Liver (tissue), 9 donors: ENCODE measurements around the gene SIAH2. TPM values are rescaled to one million over a fixed set of nuclear protein-coding genes. Genes with fewer than 3 reads are reported as not detected.

Source experiments
- DNase-seq: peaks from one replicate; pipeline ENCODE4 v3.0.0-alpha.2; 2017; ENCODE audit warnings: low spot score
- H3K27ac ChIP-seq, 2 donors: one replicate each; pipeline ENCODE4 v1.7.0; 2013; ENCODE audit warnings: inconsistent platforms in 2 of 2, low read length in 2 of 2, control low read depth in 1 of 2, low read depth in 1 of 2, mild to moderate bottlenecking in 1 of 2
- H3K27me3 ChIP-seq, 4 donors: one replicate each; pipeline versions ENCODE4 v1.6.1 to v1.7.0; 2013; ENCODE audit warnings: low read length in 3 of 4, inconsistent platforms in 1 of 4, mild to moderate bottlenecking in 1 of 4, moderate library complexity in 1 of 4; ENCODE audit not compliant: control insufficient read depth in 4 of 4, insufficient read depth in 4 of 4
- H3K36me3 ChIP-seq, 4 donors: one replicate each; pipeline versions ENCODE4 v1.6.1 to v1.7.0; 2013; ENCODE audit warnings: low read length in 3 of 4, mild to moderate bottlenecking in 3 of 4, low read depth in 1 of 4, moderate library complexity in 1 of 4; ENCODE audit not compliant: control insufficient read depth in 4 of 4, insufficient read depth in 3 of 4
- H3K4me1 ChIP-seq, 4 donors: one replicate each; pipeline versions ENCODE4 v1.6.1 to v1.7.0; 2013; ENCODE audit warnings: low read length in 3 of 4, mild to moderate bottlenecking in 3 of 4, moderate library complexity in 1 of 4; ENCODE audit not compliant: control insufficient read depth in 4 of 4, insufficient read depth in 4 of 4
- H3K4me3 ChIP-seq, 3 donors: one replicate each; pipeline versions ENCODE4 v1.6.1 to v1.7.0; 2013; ENCODE audit warnings: low read length in 3 of 3, control low read depth in 1 of 3, low read depth in 1 of 3, mild to moderate bottlenecking in 1 of 3
- H3K9ac ChIP-seq, 2 donors: one replicate each; pipeline ENCODE4 v1.7.0; 2013; ENCODE audit warnings: low read length in 2 of 2, mild to moderate bottlenecking in 2 of 2, moderate library complexity in 2 of 2, control low read depth in 1 of 2, low read depth in 1 of 2
- H3K9me3 ChIP-seq, 4 donors: one replicate each; pipeline versions ENCODE4 v1.6.1 to v1.7.0; 2013; ENCODE audit warnings: low read length in 3 of 4; ENCODE audit not compliant: control insufficient read depth in 4 of 4
- EGR1 ChIP-seq, 2 donors: IDR thresholded peaks; 2 replicates each; pipeline ENCODE4 v1.6.1; 2016 to 2018; ENCODE audit warnings: antibody characterized with exemption in 2 of 2, low read depth in 2 of 2
- FOXA1 ChIP-seq: IDR thresholded peaks from 2 replicates; pipeline ENCODE4 v1.6.1; 2016; ENCODE audit warnings: antibody characterized with exemption
- FOXA2 ChIP-seq: IDR thresholded peaks from 2 replicates; pipeline ENCODE4 v1.6.1; 2016; ENCODE audit warnings: antibody characterized with exemption
- GABPA ChIP-seq, 2 donors: IDR thresholded peaks in 1 of 2; conservative IDR thresholded peaks in 1 of 2; 2 replicates each; pipeline ENCODE4 v1.6.1; 2016; ENCODE audit warnings: antibody characterized with exemption in 2 of 2, mild to moderate bottlenecking in 1 of 2, moderate library complexity in 1 of 2
- HNF4A ChIP-seq, 2 donors: conservative IDR thresholded peaks; 2 replicates each; pipeline ENCODE4 v1.6.1; 2016; ENCODE audit warnings: antibody characterized with exemption in 2 of 2, mild to moderate bottlenecking in 2 of 2
- HNF4G ChIP-seq: IDR thresholded peaks from 2 replicates; pipeline ENCODE4 v1.6.1; 2016; ENCODE audit warnings: antibody characterized with exemption
- JUND ChIP-seq, 2 donors: IDR thresholded peaks; 2 replicates each; pipeline ENCODE4 v1.6.1; 2016; ENCODE audit warnings: antibody characterized with exemption in 2 of 2
- NR2F2 ChIP-seq: IDR thresholded peaks from 2 replicates; pipeline ENCODE4 v1.6.1; 2016; ENCODE audit warnings: antibody characterized with exemption
- RAD21 ChIP-seq, 2 donors: IDR thresholded peaks; 2 replicates each; pipeline ENCODE4 v1.6.1; 2016; ENCODE audit warnings: antibody characterized with exemption in 2 of 2, mild to moderate bottlenecking in 2 of 2
- RXRA ChIP-seq, 2 donors: IDR thresholded peaks; 2 replicates each; pipeline ENCODE4 v1.6.1; 2017 to 2018; ENCODE audit warnings: antibody characterized with exemption in 2 of 2, mild to moderate bottlenecking in 1 of 2
- SP1 ChIP-seq: IDR thresholded peaks from 2 replicates; pipeline ENCODE4 v1.6.1; 2018; ENCODE audit warnings: antibody characterized with exemption, mild to moderate bottlenecking
- TAF1 ChIP-seq: conservative IDR thresholded peaks from 2 replicates; pipeline ENCODE4 v1.6.1; 2016; ENCODE audit warnings: antibody characterized with exemption, mild to moderate bottlenecking
- YY1 ChIP-seq: IDR thresholded peaks from 2 replicates; pipeline ENCODE4 v1.6.1; 2016; ENCODE audit warnings: antibody characterized with exemption, mild to moderate bottlenecking
- WGBS: extraction: QIAGEN DNeasy Blood & Tissue Kit; methylation state at CpG from one replicate; pipeline ENCODE4 v1.1.7; 2013; 5-methylcytosine and 5-hydroxymethylcytosine counted together
- polyA plus RNA-seq, 2 donors: library from polyadenylated mRNA; stranded (reverse) in 1 of 2; unstranded in 1 of 2; fragments of 200-250 nt in 1 of 2; fragments of >200 nt in 1 of 2; fragmentation: Nextera tagmentation in 1 of 2; extraction: Ambion mirVana in 1 of 2; gene quantifications; one replicate each; pipeline versions ENCODE4 v1.2.1 to v1.2.3, GENCODE V29; 2013 to 2015
- total RNA-seq, 2 donors: library from RNA; depleted of rRNA; stranded (reverse); fragments of >200 nt; gene quantifications; one replicate each; pipeline ENCODE4 v1.2.3, GENCODE V29; 2014
- TF ChIP-seq, protein P1 (sequence below): IDR thresholded peaks from 2 replicates; pipeline ENCODE4 v1.6.1; 2016; ENCODE audit warnings: antibody characterized with exemption
- TF ChIP-seq, protein P2 (sequence below): IDR thresholded peaks from 2 replicates; pipeline ENCODE4 v1.6.1; 2016; ENCODE audit warnings: antibody characterized with exemption, mild to moderate bottlenecking
- TF ChIP-seq, protein P3 (sequence below): IDR thresholded peaks from 2 replicates; pipeline ENCODE4 v1.6.1; 2016; ENCODE audit warnings: antibody characterized with exemption
- TF ChIP-seq, protein P4 (sequence below): fragments of 150-350 bp; IDR thresholded peaks from 2 replicates; pipeline ENCODE4 v1.5.1; 2017; ENCODE audit warnings: improper control_type of control experiment, low read depth, low read length; ENCODE audit not compliant: missing input control
- TF ChIP-seq, protein P5 (sequence below): IDR thresholded peaks from 2 replicates; pipeline ENCODE4 v1.6.1; 2016; ENCODE audit warnings: antibody characterized with exemption
- donor health status: healthy.
- donor health status: healthy.
- donor health status: healthy.
- donor health status: healthy.
- donor health status: healthy.

Gene SIAH2
- total and polyA plus RNA-seq, 4 donors = 12.1 to 104 (median 20.3) TPM

DNA sequence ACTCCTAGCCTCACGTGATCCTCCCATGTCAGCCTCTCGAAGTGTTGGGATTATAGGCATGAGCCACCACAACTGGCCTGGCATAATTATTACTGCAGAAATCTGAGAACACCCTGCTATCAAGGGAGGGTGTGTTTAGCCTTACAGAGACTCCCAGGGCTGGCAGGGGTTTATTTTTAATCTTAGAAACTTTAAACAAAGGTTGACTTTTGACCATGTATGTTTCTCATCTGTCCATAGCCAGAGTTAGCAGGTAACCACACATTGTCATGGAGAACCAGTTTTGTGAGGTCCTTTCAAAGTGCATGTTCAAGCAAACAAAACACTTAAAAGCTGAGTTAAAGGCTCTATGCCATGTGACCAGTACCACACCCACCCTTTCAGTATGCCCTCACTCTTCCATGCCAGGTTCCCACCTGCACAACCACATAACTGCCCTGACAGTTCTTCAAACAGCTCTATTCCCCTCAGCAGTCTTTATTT, 11.1 kb downstream of the SIAH2 start:
- peaks cover 15 to 84% (median 66%) of the 10 kb centered on the region in 4 donors for H3K4me1 ChIP-seq
- 58% methylated on average over 2 of the region's 2 CpGs for WGBS

DNA sequence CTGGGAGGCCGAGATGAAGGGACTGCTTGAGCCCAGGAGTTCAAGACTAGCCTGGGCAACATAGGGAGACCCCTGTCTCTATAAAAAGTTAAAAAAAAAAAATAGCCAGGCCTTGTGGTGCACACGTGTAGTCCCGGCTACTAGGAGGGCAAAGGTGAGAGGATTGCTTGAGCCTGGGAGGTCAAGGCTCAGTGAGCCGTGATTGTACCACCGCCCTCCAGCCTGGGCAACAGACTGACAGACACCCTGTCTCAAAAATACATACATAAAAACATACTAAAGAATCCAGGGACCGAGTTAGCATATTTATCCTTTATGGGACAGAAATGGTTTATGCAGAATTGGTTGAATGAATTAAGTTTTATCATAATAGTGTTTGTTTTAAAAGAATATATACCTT, 13.7 kb downstream of the SIAH2 start:
- DNase-seq = peak; percentile 34
- WGBS = 39% methylated on average over 6 of the region's 6 CpGs
- Histone ChIP-seq H3K27ac (peak overlapping the region; percentile 55 to 67), H3K4me1 (peaks cover 12 to 91% (median 73%) of the 10 kb centered on the region in 4 donors), H3K9me3 (no peaks in the 10 kb centered on the region), H3K27me3 (no peaks in the 10 kb centered on the region), H3K4me3 (no peak overlapping the region), H3K36me3 (no peaks in the 10 kb centered on the region), H3K9ac (peak overlapping the region in 1 of 2 donors; percentile 38)
- TF ChIP-seq TAF1 (no peak), GABPA (IDR thresholded peaks at IDR 0.05 in 1 of 2, conservative IDR thresholded peaks at IDR 0.05 in 1 of 2) (no peak), FOXA1 (no peak), EGR1 (IDR thresholded peaks at IDR 0.05; ENCODE audit: low read depth in 2 of 2) (no peak), SP1 (peak; percentile 28), HNF4G (no peak), RXRA (IDR thresholded peaks at IDR 0.05) (peak; percentile 84 to 85), RAD21 (IDR thresholded peaks at IDR 0.05) (peak in 1 of 2 donors; percentile 4), FOXA2 (no peak), NR2F2 (peak; percentile 47), JUND (IDR thresholded peaks at IDR 0.05) (no peak), YY1 (no peak), HNF4A (conservative IDR thresholded peaks at IDR 0.05) (peak; percentile 71 to 77)
- TF ChIP-seq, protein P1, sequence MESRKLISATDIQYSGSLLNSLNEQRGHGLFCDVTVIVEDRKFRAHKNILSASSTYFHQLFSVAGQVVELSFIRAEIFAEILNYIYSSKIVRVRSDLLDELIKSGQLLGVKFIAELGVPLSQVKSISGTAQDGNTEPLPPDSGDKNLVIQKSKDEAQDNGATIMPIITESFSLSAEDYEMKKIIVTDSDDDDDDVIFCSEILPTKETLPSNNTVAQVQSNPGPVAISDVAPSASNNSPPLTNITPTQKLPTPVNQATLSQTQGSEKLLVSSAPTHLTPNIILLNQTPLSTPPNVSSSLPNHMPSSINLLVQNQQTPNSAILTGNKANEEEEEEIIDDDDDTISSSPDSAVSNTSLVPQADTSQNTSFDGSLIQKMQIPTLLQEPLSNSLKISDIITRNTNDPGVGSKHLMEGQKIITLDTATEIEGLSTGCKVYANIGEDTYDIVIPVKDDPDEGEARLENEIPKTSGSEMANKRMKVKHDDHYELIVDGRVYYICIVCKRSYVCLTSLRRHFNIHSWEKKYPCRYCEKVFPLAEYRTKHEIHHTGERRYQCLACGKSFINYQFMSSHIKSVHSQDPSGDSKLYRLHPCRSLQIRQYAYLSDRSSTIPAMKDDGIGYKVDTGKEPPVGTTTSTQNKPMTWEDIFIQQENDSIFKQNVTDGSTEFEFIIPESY = no peak
- TF ChIP-seq, protein P2, sequence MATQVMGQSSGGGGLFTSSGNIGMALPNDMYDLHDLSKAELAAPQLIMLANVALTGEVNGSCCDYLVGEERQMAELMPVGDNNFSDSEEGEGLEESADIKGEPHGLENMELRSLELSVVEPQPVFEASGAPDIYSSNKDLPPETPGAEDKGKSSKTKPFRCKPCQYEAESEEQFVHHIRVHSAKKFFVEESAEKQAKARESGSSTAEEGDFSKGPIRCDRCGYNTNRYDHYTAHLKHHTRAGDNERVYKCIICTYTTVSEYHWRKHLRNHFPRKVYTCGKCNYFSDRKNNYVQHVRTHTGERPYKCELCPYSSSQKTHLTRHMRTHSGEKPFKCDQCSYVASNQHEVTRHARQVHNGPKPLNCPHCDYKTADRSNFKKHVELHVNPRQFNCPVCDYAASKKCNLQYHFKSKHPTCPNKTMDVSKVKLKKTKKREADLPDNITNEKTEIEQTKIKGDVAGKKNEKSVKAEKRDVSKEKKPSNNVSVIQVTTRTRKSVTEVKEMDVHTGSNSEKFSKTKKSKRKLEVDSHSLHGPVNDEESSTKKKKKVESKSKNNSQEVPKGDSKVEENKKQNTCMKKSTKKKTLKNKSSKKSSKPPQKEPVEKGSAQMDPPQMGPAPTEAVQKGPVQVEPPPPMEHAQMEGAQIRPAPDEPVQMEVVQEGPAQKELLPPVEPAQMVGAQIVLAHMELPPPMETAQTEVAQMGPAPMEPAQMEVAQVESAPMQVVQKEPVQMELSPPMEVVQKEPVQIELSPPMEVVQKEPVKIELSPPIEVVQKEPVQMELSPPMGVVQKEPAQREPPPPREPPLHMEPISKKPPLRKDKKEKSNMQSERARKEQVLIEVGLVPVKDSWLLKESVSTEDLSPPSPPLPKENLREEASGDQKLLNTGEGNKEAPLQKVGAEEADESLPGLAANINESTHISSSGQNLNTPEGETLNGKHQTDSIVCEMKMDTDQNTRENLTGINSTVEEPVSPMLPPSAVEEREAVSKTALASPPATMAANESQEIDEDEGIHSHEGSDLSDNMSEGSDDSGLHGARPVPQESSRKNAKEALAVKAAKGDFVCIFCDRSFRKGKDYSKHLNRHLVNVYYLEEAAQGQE = no peak
- TF ChIP-seq, protein P3, sequence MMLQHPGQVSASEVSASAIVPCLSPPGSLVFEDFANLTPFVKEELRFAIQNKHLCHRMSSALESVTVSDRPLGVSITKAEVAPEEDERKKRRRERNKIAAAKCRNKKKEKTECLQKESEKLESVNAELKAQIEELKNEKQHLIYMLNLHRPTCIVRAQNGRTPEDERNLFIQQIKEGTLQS = no peak
- TF ChIP-seq, protein P4, sequence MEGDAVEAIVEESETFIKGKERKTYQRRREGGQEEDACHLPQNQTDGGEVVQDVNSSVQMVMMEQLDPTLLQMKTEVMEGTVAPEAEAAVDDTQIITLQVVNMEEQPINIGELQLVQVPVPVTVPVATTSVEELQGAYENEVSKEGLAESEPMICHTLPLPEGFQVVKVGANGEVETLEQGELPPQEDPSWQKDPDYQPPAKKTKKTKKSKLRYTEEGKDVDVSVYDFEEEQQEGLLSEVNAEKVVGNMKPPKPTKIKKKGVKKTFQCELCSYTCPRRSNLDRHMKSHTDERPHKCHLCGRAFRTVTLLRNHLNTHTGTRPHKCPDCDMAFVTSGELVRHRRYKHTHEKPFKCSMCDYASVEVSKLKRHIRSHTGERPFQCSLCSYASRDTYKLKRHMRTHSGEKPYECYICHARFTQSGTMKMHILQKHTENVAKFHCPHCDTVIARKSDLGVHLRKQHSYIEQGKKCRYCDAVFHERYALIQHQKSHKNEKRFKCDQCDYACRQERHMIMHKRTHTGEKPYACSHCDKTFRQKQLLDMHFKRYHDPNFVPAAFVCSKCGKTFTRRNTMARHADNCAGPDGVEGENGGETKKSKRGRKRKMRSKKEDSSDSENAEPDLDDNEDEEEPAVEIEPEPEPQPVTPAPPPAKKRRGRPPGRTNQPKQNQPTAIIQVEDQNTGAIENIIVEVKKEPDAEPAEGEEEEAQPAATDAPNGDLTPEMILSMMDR = no peak
- TF ChIP-seq, protein P5, sequence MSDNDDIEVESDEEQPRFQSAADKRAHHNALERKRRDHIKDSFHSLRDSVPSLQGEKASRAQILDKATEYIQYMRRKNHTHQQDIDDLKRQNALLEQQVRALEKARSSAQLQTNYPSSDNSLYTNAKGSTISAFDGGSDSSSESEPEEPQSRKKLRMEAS = no peak

More for the DNA sequence above, 11.1 kb downstream of the SIAH2 start:
- Histone ChIP-seq H3K36me3 (no peaks in the 10 kb centered on the region), H3K27ac (peak overlapping the region in 1 of 2 donors; percentile 46), H3K9ac (peak overlapping the region in 1 of 2 donors; percentile 36), H3K4me3 (no peak overlapping the region), H3K27me3 (no peaks in the 10 kb centered on the region), H3K9me3 (no peaks in the 10 kb centered on the region)
- peak; percentile 28 for DNase-seq
- TF ChIP-seq RAD21 (IDR thresholded peaks at IDR 0.05) (peak in 1 of 2 donors; percentile 17), TAF1 (no peak), HNF4A (conservative IDR thresholded peaks at IDR 0.05) (peak; percentile 5 to 8), NR2F2 (no peak), FOXA1 (no peak), RXRA (IDR thresholded peaks at IDR 0.05) (peak in 1 of 2 donors; percentile 15), SP1 (peak; percentile 35)
